ENCODE measurements around the gene TRIM47.

TRIM47 gene

GRCh38 chr17:75915268-75915667, 36.9 kb upstream of the TRIM47 start:
- TF ChIP-seq CTCF (conservative IDR thresholded peaks at IDR 0.05; ENCODE audit: low read length), result no peak
- no peak for DNase-seq (ENCODE audit: low read depth)
- H3K4me3 ChIP-seq (ENCODE audit: low read length), result no peak overlapping the region

- no peak for DNase-seq (ENCODE audit: low read depth)
- TF ChIP-seq CTCF (conservative IDR thresholded peaks at IDR 0.05; ENCODE audit: low read length), result no peak
Measured at GRCh38 chr17:75914643-75915267, 36.4 kb upstream of the TRIM47 start.

GRCh38 chr17:75913537-75914210, 35.3 kb upstream of the TRIM47 start:
- H3K4me3 ChIP-seq (ENCODE audit: low read length), result no peak overlapping the region
- no peak for TF ChIP-seq CTCF (conservative IDR thresholded peaks at IDR 0.05; ENCODE audit: low read length)
- no peak for DNase-seq (ENCODE audit: low read depth)

More at GRCh38 chr17:75914643-75915267, 36.4 kb upstream of the TRIM47 start:
- no peak overlapping the region for H3K4me3 ChIP-seq (ENCODE audit: low read length)

GRCh38 chr17:75910699-75911098, 32.3 kb upstream of the TRIM47 start:
- DNase-seq (ENCODE audit: low read depth), result no peak
- no peak for TF ChIP-seq CTCF (conservative IDR thresholded peaks at IDR 0.05; ENCODE audit: low read length)
- no peak overlapping the region for H3K4me3 ChIP-seq (ENCODE audit: low read length)

GRCh38 chr17:75909812-75910274, 31.5 kb upstream of the TRIM47 start:
- no peak overlapping the region for H3K4me3 ChIP-seq (ENCODE audit: low read length)
- TF ChIP-seq CTCF (conservative IDR thresholded peaks at IDR 0.05; ENCODE audit: low read length), result no peak
- peak; percentile 59 for DNase-seq (ENCODE audit: low read depth)

GRCh38 chr17:75909051-75909811, 30.9 kb upstream of the TRIM47 start:
- TF ChIP-seq CTCF (conservative IDR thresholded peaks at IDR 0.05; ENCODE audit: low read length), result no peak
- DNase-seq (ENCODE audit: low read depth), result no peak
- no peak overlapping the region for H3K4me3 ChIP-seq (ENCODE audit: low read length)

Data from AG10803 (cell line).